AG04450 (cell line): ENCODE data around the gene RNASEH2B. TPM values are rescaled to one million over a fixed set of nuclear protein-coding genes. Genes with fewer than 3 reads are reported as not detected.

ENCODE experiments used
- CTCF ChIA-PET: fragments of 300-600, 350-600 bp; formaldehyde crosslinking; extraction: SDS; loops from one replicate; lab custom pipeline; 2022; ENCODE audit warnings: antibody characterized with exemption, inconsistent platforms; lab: Charles Lee
- POLR2A ChIA-PET: fragments of 350-600 bp; formaldehyde crosslinking; extraction: SDS; loops from one replicate; lab custom pipeline; 2021; ENCODE audit warnings: antibody characterized with exemption, inconsistent platforms; lab: Yijun Ruan, JAX
- DNase-seq: peaks from one replicate; pipeline ENCODE4 v3.0.0-alpha.2; 2011; ENCODE audit warnings: low read depth, low spot score
- H3K27ac ChIP-seq: one replicate; pipeline ENCODE4 v1.5.1; 2012; ENCODE audit warnings: low read depth, low read length, control low read depth
- H3K27me3 ChIP-seq: one replicate; pipeline ENCODE4 v1.6.0; 2012; ENCODE audit warnings: low read length; ENCODE audit not compliant: control insufficient read depth, insufficient read depth
- H3K4me3 ChIP-seq: 2 replicates; pipeline ENCODE4 v1.5.1; 2011; ENCODE audit warnings: mild to moderate bottlenecking, low read depth, low read length, control low read depth
- H3K9me3 ChIP-seq: 2 replicates; pipeline ENCODE4 v1.5.1; 2012; ENCODE audit warnings: low read length; ENCODE audit not compliant: control insufficient read depth, insufficient read depth
- polyA plus RNA-seq: library from polyadenylated mRNA; depleted of rRNA; stranded (reverse); fragments of >200 nt; gene quantifications from 2 replicates; pipeline ENCODE4 v1.2.3, GENCODE V29; 2011
- TF ChIP-seq, protein P1 (sequence below): IDR thresholded peaks from 2 replicates; pipeline ENCODE4 v1.5.1; 2011; ENCODE audit warnings: low read depth, low read length, control low read depth, inconsistent platforms

The RNASEH2B gene
- polyA plus RNA-seq, 1 experiment, result 31.9 TPM

DNA sequence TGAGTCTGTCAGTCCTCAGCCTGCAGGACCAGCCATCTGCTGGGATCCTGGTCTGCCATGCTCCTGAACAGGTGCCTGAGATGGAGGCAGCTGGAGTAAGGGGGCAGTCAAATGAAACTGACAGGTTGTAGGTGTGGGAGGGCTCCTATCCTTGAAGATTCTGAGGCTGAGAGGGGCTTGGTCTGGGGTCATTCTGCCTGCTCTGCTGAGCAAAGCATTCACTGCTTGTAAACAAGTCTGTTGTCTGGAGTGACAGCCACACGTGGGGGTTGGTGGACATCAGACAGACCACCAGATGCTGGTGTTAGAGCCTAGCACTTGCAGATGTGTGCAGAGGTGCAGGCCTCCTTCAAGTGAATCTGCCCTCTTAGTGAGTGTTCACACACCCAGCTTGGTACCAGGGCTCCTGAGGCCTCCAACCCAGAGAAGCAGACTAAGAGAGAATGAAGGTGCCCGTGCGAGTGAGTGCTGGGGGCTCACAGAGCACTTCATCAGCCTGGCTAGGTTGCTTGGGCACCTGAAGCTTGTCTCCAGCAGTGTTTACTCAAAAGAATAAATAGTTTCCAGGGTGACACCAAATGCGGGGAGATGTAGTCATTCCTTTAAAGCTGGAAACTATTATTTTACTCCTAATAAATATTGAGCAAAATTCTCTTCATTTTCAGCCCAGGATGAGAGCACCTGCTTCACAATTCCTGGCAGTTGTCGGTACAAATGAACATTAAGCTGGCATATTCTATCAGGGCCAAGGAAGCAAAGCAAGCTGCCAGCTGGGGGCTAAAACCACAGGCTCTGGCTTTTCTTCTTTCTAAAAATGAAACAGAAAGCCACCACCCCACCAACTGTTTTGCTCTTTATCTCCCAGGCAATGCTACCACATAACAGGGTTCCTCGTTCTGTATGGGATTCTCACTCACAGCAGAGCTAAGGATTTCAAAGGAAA is 82.3 kb downstream of the RNASEH2B start:
- Histone ChIP-seq H3K4me3 (no peak overlapping the region), H3K27ac (no peak overlapping the region), H3K9me3 (no peaks in the 10 kb centered on the region), H3K27me3 (peaks cover 3% of the 10 kb centered on the region)
- DNase-seq, result no peak
- POLR2A ChIA-PET, result interaction anchor here (0.6 kb wide), 1 partner anchor 1301 kb away, joined by 3 read pairs; the partner anchor contains the start of gene EBPL
- TF ChIP-seq, protein P1, sequence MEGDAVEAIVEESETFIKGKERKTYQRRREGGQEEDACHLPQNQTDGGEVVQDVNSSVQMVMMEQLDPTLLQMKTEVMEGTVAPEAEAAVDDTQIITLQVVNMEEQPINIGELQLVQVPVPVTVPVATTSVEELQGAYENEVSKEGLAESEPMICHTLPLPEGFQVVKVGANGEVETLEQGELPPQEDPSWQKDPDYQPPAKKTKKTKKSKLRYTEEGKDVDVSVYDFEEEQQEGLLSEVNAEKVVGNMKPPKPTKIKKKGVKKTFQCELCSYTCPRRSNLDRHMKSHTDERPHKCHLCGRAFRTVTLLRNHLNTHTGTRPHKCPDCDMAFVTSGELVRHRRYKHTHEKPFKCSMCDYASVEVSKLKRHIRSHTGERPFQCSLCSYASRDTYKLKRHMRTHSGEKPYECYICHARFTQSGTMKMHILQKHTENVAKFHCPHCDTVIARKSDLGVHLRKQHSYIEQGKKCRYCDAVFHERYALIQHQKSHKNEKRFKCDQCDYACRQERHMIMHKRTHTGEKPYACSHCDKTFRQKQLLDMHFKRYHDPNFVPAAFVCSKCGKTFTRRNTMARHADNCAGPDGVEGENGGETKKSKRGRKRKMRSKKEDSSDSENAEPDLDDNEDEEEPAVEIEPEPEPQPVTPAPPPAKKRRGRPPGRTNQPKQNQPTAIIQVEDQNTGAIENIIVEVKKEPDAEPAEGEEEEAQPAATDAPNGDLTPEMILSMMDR, result no peak
- CTCF ChIA-PET, result interaction anchor here (0.6 to 1.5 kb wide), 2 partner anchors 295 to 1376 kb away, joined by 3 to 4 read pairs; no protein-coding TSS in a partner anchor

DNA sequence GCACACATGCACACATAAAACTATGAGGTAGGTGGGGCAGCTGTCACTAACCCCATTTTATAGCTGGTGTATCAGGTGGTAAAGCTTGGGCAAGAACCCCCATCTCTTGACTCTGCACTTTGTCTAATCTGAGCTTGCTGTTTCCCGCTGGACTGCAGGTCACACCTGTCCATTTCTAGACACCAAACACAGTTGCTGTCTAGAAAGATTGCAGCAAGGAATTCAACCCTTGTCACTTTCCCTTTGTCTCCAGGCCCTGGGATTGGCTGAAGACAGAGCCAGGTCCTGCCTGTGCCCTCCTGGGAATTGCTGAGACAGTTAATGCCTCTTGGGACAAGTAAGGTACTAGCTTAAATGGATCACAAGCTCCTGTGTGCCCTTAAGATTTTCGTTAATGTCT is 83.8 kb downstream of the RNASEH2B start:
- ChIA-PET CTCF (interaction anchor here (0.9 to 1.5 kb wide), 3 partner anchors 10 to 293 kb away, joined by 3 to 4 read pairs (median 4); no protein-coding TSS in a partner anchor), POLR2A (no interaction called here)

DNA sequence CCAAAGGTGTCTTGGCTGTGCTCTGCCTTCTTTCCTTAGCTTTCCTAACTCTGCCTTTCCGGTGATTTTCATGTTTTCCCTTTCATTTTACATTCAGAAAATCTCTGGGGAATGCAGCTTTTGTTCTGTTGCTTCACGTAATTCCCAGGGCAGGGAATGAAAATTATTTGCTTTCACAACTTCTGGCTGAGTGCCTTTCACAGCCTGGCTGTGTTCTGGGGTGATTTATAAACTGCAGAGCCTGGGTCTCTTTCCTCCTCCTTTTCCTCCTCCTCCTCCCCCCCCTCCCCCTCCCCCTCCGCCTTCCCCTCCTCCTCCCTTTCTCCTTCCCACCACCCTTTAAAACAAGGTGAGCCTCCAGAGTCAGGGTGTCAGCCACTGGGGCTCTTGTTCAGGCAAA is 84.3 kb downstream of the RNASEH2B start:
- DNase-seq, result no peak
- H3K27me3 ChIP-seq, result peaks cover 6% of the 10 kb centered on the region
- ChIA-PET POLR2A (no interaction called here), CTCF (interaction anchor here (0.9 to 1.2 kb wide), 2 partner anchors 9 to 82 kb away, joined by 3 to 4 read pairs; no protein-coding TSS in a partner anchor)
- H3K4me3 ChIP-seq, result no peak overlapping the region
- no peaks in the 10 kb centered on the region for H3K9me3 ChIP-seq
- no peak overlapping the region for H3K27ac ChIP-seq
- TF ChIP-seq, protein P1, result no peak

More for the DNA sequence above, 83.8 kb downstream of the RNASEH2B start:
- Histone ChIP-seq H3K4me3 (no peak overlapping the region), H3K27me3 (peaks cover 3% of the 10 kb centered on the region), H3K27ac (no peak overlapping the region), H3K9me3 (no peaks in the 10 kb centered on the region)
- TF ChIP-seq, protein P1, result no peak
- no peak for DNase-seq

DNA sequence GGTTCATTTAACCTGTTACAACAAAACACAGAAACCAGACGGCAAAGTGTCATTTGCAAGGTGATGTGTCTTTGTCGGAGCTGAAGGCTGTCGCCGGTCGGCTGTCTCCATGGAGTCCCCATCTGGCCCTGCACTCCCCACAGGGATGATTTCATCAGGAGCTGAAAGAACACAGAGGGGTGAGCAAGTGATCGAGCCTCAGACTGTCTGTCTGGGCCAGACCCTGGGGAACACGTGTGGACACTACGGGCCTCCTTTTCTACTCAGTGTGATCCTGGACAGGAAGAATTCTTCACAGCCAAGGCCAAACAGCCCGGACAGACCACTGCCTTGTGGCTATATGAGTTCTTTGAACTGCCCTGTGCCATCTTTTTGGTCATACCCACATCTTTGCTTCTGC is 85.1 kb downstream of the RNASEH2B start:
- H3K9me3 ChIP-seq, result no peaks in the 10 kb centered on the region
- DNase-seq, result no peak
- H3K27ac ChIP-seq, result no peak overlapping the region
- ChIA-PET POLR2A (no interaction called here), CTCF (no interaction called here)
- H3K27me3 ChIP-seq, result peaks cover 7% of the 10 kb centered on the region
- no peak overlapping the region for H3K4me3 ChIP-seq
- TF ChIP-seq, protein P1, result no peak

DNA sequence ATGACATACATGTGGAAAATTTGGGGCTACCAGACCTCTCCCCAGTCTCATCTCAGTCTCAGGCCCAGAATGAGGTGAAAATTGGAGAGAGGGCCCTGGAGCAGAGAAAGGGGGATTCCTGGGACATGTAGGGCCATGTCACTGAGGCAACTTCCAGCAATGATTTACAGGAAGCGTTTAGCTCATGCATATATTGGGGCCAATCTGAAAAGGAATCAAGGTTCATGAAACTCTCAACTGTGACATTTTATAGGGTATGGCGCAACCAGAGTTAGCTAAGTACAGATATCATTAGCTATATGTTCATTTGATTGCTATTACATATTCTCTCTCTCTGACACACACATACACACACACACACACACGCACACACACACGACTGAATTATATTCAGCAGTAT is 86.3 kb downstream of the RNASEH2B start:
- CTCF ChIA-PET, result interaction anchor here (0.6 to 1.2 kb wide), 2 partner anchors 76 to 809 kb away, joined by 3 read pairs; no protein-coding TSS in a partner anchor
- POLR2A ChIA-PET, result no interaction called here
- no peak for DNase-seq
- H3K4me3 ChIP-seq, result no peak overlapping the region
- peaks cover 10% of the 10 kb centered on the region for H3K27me3 ChIP-seq
- TF ChIP-seq, protein P1, result no peak
- no peak overlapping the region for H3K27ac ChIP-seq
- no peaks in the 10 kb centered on the region for H3K9me3 ChIP-seq
